Ascending aorta (tissue), 2 donors: Measurements from ENCODE around the gene RTN4. TPM values are rescaled to one million over a fixed set of nuclear protein-coding genes. Genes with fewer than 3 reads are reported as not detected.
"Not testable (repeated sequence)": the region's sequence is repeated elsewhere in the genome, so short reads cannot be mapped to it uniquely, and the experiment has no call there.

ENCODE experiments used
- DNase-seq, 2 donors: peaks; one replicate each; pipeline ENCODE4 v3.0.0-alpha.2; 2019; ENCODE audit warnings: low spot score in 2 of 2
- H3K27ac ChIP-seq, 2 donors: fragments of 200-600 bp; sonication (generic); one replicate each; pipeline ENCODE4 v1.5.1; 2016 to 2017; ENCODE audit warnings: mild to moderate bottlenecking in 1 of 2
- H3K27me3 ChIP-seq: fragments of 200-600 bp; sonication (generic); one replicate; pipeline ENCODE4 v1.5.1; 2017
- H3K36me3 ChIP-seq, 2 donors: fragments of 200-600 bp; sonication (generic); one replicate each; pipeline ENCODE4 v1.5.1; 2016
- H3K4me1 ChIP-seq, 2 donors: fragments of 200-600 bp; sonication (generic); one replicate each; pipeline ENCODE4 v1.5.1; 2016 to 2017; ENCODE audit warnings: mild to moderate bottlenecking in 1 of 2
- H3K4me3 ChIP-seq, 2 donors: fragments of 200-600 bp; sonication (generic); one replicate each; pipeline ENCODE4 v1.5.1; 2016 to 2017; ENCODE audit warnings: mild to moderate bottlenecking in 1 of 2
- H3K9me3 ChIP-seq, 2 donors: fragments of 200-600 bp; sonication (generic); one replicate each; pipeline ENCODE4 v1.5.1; 2016
- intact Hi-C: fragments of 100-400 bp; cut with DNase I; formaldehyde crosslinking; loops from one replicate; pipeline ENCODE4 v1.15.1; 2023
- total RNA-seq: library from RNA; depleted of rRNA; stranded (reverse); fragments of >200 nt; gene quantifications from one replicate; pipeline ENCODE4 v1.1.0, GENCODE V29; 2016
- TF ChIP-seq, protein P1 (sequence below), 3 experiments: fragments of 200-600 bp in 2 of 3; fragments of 450-650 bp in 1 of 3; sonication (generic) in 2 of 3; IDR thresholded peaks; one replicate each; pipeline ENCODE4 v1.5.1; 2016 to 2019; ENCODE audit warnings: antibody characterized with exemption in 3 of 3, mild to moderate bottlenecking in 1 of 3, moderate library complexity in 1 of 3

RTN4 gene
- total RNA-seq, 1 donor from 2014 or later: 296 TPM

DNA sequence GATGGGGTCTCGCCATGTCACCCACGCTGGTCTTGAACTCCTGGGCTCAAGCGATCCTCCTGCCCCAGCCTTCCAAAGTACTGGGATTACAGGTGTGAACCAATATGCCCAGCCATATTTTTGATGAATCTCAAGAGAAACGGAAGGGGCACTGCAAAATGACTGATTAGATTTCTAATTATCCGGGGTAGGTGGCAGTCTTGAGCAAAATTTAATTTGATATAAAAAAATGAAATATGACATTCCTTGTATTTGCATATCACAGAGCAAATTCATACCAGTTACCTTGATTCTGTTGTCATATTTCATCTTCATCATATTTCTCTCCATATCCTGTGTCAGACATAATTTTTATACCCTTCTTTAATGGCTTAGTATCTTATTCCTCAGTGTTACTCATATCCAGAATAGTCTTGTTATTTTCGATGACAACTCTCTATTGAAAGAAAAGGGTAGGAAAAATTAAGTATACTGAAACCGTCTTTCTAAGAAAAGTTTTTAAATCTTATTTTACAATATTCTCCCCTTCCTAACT is 30.0 kb upstream of the RTN4 start:
- no peak for DNase-seq
- H3K36me3 ChIP-seq: no peaks in the 10 kb centered on the region
- H3K4me3 ChIP-seq: no peak overlapping the region
- TF ChIP-seq, protein P1, sequence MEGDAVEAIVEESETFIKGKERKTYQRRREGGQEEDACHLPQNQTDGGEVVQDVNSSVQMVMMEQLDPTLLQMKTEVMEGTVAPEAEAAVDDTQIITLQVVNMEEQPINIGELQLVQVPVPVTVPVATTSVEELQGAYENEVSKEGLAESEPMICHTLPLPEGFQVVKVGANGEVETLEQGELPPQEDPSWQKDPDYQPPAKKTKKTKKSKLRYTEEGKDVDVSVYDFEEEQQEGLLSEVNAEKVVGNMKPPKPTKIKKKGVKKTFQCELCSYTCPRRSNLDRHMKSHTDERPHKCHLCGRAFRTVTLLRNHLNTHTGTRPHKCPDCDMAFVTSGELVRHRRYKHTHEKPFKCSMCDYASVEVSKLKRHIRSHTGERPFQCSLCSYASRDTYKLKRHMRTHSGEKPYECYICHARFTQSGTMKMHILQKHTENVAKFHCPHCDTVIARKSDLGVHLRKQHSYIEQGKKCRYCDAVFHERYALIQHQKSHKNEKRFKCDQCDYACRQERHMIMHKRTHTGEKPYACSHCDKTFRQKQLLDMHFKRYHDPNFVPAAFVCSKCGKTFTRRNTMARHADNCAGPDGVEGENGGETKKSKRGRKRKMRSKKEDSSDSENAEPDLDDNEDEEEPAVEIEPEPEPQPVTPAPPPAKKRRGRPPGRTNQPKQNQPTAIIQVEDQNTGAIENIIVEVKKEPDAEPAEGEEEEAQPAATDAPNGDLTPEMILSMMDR (IDR thresholded peaks at IDR 0.05): no peak
- no peaks in the 10 kb centered on the region for H3K27me3 ChIP-seq
- no peaks in the 10 kb centered on the region for H3K4me1 ChIP-seq
- intact Hi-C loops: no loop called here
- H3K27ac ChIP-seq: no peak overlapping the region
- peaks cover 0 to 8% of the 10 kb centered on the region in 2 donors for H3K9me3 ChIP-seq

DNA sequence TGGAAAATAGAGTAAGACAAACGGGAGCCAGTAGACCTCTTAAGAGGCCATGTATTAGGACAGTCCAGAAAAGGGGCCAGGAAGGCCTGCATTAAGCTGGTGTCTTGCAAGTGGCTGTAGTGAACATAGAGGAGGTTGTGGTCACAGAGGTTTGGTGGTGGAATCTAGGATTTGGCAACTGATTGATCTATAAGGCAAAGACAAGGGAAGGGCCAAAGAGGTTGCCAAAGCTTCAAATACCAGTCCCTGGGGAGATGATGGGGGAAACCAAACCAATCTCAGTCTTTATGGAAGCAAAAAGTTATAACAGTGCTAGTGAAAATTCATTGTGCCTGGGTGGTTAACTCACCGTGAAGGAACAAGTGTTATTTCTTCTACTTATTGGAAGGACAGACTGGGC is 28.7 kb upstream of the RTN4 start:
- peaks cover 0 to 8% of the 10 kb centered on the region in 2 donors for H3K9me3 ChIP-seq
- no peaks in the 10 kb centered on the region for H3K36me3 ChIP-seq
- H3K4me3 ChIP-seq: no peak overlapping the region
- intact Hi-C loops: no loop called here
- H3K27me3 ChIP-seq: no peaks in the 10 kb centered on the region
- H3K4me1 ChIP-seq: no peaks in the 10 kb centered on the region
- DNase-seq: no peak
- TF ChIP-seq, protein P1 (IDR thresholded peaks at IDR 0.05): no peak
- H3K27ac ChIP-seq: no peak overlapping the region

- TF ChIP-seq, protein P1 (IDR thresholded peaks at IDR 0.05): no peak
Observed at GRCh38 chr2:55076721-55077120, 26.5 kb upstream of the RTN4 start.

DNA sequence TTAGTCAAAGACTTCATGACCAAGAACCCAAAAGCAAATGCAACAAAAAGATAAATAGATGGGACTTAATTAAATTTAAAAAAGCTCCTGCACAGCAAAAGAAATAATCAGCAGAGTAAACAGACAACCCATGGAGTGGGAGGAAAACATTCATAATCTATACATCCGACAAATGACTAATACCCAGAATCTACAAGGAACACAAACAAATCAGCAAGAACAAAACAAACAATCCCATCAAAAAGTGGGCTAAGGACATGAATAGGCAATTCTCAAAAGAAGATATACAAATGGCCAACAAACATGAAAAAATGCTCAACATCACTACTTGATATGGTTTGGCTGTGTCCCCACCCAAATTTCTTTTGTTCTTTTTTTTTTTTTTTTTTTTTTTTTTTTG is 25.8 kb upstream of the RTN4 start:
- H3K4me1 ChIP-seq, H3K9me3 ChIP-seq, DNase-seq, H3K36me3 ChIP-seq, H3K27ac ChIP-seq, intact Hi-C loops, H3K4me3 ChIP-seq, H3K27me3 ChIP-seq: not testable (repeated sequence)

More at GRCh38 chr2:55076721-55077120, 26.5 kb upstream of the RTN4 start:
- no peaks in the 10 kb centered on the region for H3K27me3 ChIP-seq
- no peak overlapping the region for H3K4me3 ChIP-seq
- no peaks in the 10 kb centered on the region for H3K36me3 ChIP-seq
- intact Hi-C loops: no loop called here
- H3K27ac ChIP-seq: no peak overlapping the region
- DNase-seq: no peak
- H3K4me1 ChIP-seq: peaks cover 0 to 4% of the 10 kb centered on the region in 2 donors
- peaks cover 0 to 8% of the 10 kb centered on the region in 2 donors for H3K9me3 ChIP-seq

- no peak for DNase-seq
- H3K36me3 ChIP-seq: no peaks in the 10 kb centered on the region
- intact Hi-C loops: no loop called here
- no peak overlapping the region for H3K27ac ChIP-seq
- TF ChIP-seq, protein P1 (IDR thresholded peaks at IDR 0.05): no peak
- H3K27me3 ChIP-seq: no peaks in the 10 kb centered on the region
- H3K4me3 ChIP-seq: no peak overlapping the region
- H3K4me1 ChIP-seq: peaks cover 0 to 4% of the 10 kb centered on the region in 2 donors
- peaks cover 0 to 3% of the 10 kb centered on the region in 2 donors for H3K9me3 ChIP-seq
Observed at GRCh38 chr2:55073000-55073983, 23.0 kb upstream of the RTN4 start.

DNA sequence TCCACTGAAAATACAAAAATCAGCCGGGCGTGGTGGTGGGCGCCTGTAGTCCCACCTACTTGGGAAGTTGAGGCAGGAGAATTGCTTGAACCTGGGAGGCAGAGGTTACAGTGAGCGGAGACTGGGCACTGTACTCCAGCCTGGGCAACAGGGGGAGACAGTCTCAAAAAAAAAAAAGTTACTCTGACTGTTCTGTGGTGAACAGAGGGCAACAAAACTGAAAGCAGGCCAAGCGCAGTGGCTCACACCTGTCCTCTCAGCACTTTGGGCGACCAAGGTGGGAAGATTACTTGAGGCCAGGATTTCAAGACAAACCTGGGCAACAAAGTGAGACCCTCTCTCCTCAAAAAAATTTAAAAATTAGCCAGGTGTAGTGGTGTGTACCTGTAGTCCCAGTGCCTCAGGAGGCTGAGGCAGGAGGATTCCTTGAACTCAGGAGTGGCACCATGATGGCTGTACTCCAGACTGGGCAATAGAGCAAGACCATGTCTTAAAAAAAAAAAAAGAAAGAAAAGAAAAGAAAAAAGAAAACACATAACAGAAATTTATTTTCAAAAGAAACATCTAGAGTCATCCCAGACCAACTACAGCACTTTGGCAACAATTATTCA is 13.6 kb upstream of the RTN4 start:
- H3K36me3 ChIP-seq: no peaks in the 10 kb centered on the region
- H3K4me3 ChIP-seq: no peak overlapping the region
- intact Hi-C loops: no loop called here
- no peaks in the 10 kb centered on the region for H3K27me3 ChIP-seq
- H3K9me3 ChIP-seq: no peaks in the 10 kb centered on the region
- no peak overlapping the region for H3K27ac ChIP-seq
- TF ChIP-seq, protein P1 (IDR thresholded peaks at IDR 0.05): no peak
- no peak for DNase-seq
- no peaks in the 10 kb centered on the region for H3K4me1 ChIP-seq
